ENCODE measurements around the gene TNRC18. TPM values are rescaled to one million over a fixed set of nuclear protein-coding genes. Genes with fewer than 3 reads are reported as not detected.
"Not testable (repeated sequence)": the region's sequence is repeated elsewhere in the genome, so short reads cannot be mapped to it uniquely, and the experiment has no call there.

Gene TNRC18
- total RNA-seq, 2 experiments from 2014 or later = 12.2 to 64.2 TPM

GRCh38 chr7:5278766-5279165 is 144.9 kb downstream of the TNRC18 start:
- BruUV-seq (replicated peaks) = no TSS peak
- Histone ChIP-seq H3K4me2 (ENCODE audit: low read length) (no peak overlapping the region), H3K9me2 (ENCODE audit: insufficient read depth, low read length) (no peaks in the 10 kb centered on the region), H3K79me2 (ENCODE audit: insufficient read depth, low read depth, low read length) (no peaks in the 10 kb centered on the region), H3K27ac (ENCODE audit: low read depth, low read length, poor library complexity, severe bottlenecking) (no peak overlapping the region), H4K20me1 (ENCODE audit: insufficient read depth, low read length) (no peaks in the 10 kb centered on the region), H3K9me3 (ENCODE audit: low read length) (no peaks in the 10 kb centered on the region), H3K36me3 (ENCODE audit: insufficient read depth, low read length) (no peaks in the 10 kb centered on the region), H3K4me1 (ENCODE audit: insufficient read depth, low read length, poor library complexity, severe bottlenecking) (no peaks in the 10 kb centered on the region), H2AFZ (ENCODE audit: low read length) (no peak overlapping the region), H3K4me3 (ENCODE audit: low read depth, low read length, poor library complexity, severe bottlenecking) (no peak overlapping the region)
- no peak for DNase-seq (ENCODE audit: low spot score)
- ChIA-PET POLR2A (no interaction called here), CTCF (ENCODE audit: unreplicated experiment) (no interaction called here)
- TF ChIP-seq EZH2phosphoT487 (IDR thresholded peaks at IDR 0.05; ENCODE audit: borderline replicate concordance, low read depth, low read length) (no peak), CTCF (conservative IDR thresholded peaks at IDR 0.05; ENCODE audit: low read length) (no peak)
- intact Hi-C loops (cut with micrococcal nuclease; ENCODE audit: unreplicated experiment) = no loop called here

DNA sequence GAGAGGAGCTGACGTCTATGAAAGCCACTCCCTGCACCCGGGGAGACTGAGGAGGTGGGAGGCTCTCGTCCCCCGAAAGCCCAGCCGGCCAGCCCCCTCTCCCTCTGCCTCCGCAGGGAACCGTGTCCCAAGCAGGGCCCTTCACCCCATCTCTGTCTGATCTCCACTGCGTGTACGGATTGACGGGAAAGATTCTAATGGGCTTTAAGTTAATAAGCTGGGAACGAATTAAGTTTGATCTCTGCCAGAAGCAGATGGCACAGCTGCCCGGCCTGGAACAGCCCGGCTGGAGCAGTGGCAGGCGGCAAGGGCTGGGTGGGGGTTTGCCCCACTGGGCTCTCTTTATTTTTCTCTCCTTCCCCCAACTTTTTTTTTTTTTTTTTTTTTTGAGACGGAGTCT is 147.0 kb downstream of the TNRC18 start:
- Histone ChIP-seq H2AFZ (ENCODE audit: low read length) (no peak overlapping the region), H3K4me3 (ENCODE audit: low read depth, low read length, poor library complexity, severe bottlenecking) (no peak overlapping the region), H3K79me2 (ENCODE audit: insufficient read depth, low read depth, low read length) (no peaks in the 10 kb centered on the region), H3K36me3 (ENCODE audit: insufficient read depth, low read length) (no peaks in the 10 kb centered on the region), H4K20me1 (ENCODE audit: insufficient read depth, low read length) (no peaks in the 10 kb centered on the region), H3K4me1 (ENCODE audit: insufficient read depth, low read length, poor library complexity, severe bottlenecking) (no peaks in the 10 kb centered on the region), H3K9me2 (ENCODE audit: insufficient read depth, low read length) (no peaks in the 10 kb centered on the region), H3K4me2 (ENCODE audit: low read length) (no peak overlapping the region), H3K9me3 (ENCODE audit: low read length) (no peaks in the 10 kb centered on the region), H3K27ac (ENCODE audit: low read depth, low read length, poor library complexity, severe bottlenecking) (no peak overlapping the region)
- ChIA-PET POLR2A (interaction anchor here (0.6 kb wide), 1 partner anchor 14 kb away, joined by 3 read pairs; no protein-coding TSS in a partner anchor), CTCF (ENCODE audit: unreplicated experiment) (no interaction called here)
- TF ChIP-seq CTCF (conservative IDR thresholded peaks at IDR 0.05; ENCODE audit: low read length) = no peak
- no peak for TF ChIP-seq EZH2phosphoT487 (IDR thresholded peaks at IDR 0.05; ENCODE audit: borderline replicate concordance, low read depth, low read length)
- no peak for DNase-seq (ENCODE audit: low spot score)
- no TSS peak for BruUV-seq (replicated peaks)
- intact Hi-C loops (cut with micrococcal nuclease; ENCODE audit: unreplicated experiment) = no loop called here

DNA sequence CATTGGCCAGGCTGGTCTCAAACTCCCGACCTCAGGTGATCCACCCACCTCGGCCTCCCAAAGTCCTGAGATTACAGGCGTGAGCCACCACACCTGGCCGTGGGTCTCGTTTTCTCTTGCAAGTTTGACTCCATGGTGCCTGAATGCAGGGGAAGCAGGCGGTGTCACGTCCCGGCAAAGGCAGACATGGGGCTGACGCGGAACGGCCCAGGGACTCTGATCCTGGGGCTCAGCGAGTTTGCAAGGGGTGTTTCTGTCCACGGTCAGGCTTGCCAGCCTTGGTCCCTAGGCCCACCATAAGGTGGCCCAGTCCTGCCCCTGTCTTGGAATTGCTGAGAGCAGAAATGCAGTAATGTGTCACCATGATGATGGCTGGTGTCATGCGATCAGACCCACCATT is 147.5 kb downstream of the TNRC18 start:
- intact Hi-C loops (cut with micrococcal nuclease; ENCODE audit: unreplicated experiment); CTCF ChIA-PET (ENCODE audit: unreplicated experiment); H2AFZ ChIP-seq (ENCODE audit: low read length): not testable (repeated sequence)

GRCh38 chr7:5275510-5275909 is 148.1 kb downstream of the TNRC18 start:
- H3K4me3 ChIP-seq (ENCODE audit: low read depth, low read length, poor library complexity, severe bottlenecking); H3K9me2 ChIP-seq (ENCODE audit: insufficient read depth, low read length): not testable (repeated sequence)

More for the DNA sequence above, 147.5 kb downstream of the TNRC18 start:
- H4K20me1 ChIP-seq (ENCODE audit: insufficient read depth, low read length); DNase-seq (ENCODE audit: low spot score); BruUV-seq (replicated peaks); H3K4me1 ChIP-seq (ENCODE audit: insufficient read depth, low read length, poor library complexity, severe bottlenecking); POLR2A ChIA-PET; H3K79me2 ChIP-seq (ENCODE audit: insufficient read depth, low read depth, low read length); H3K4me3 ChIP-seq (ENCODE audit: low read depth, low read length, poor library complexity, severe bottlenecking); H3K27ac ChIP-seq (ENCODE audit: low read depth, low read length, poor library complexity, severe bottlenecking); H3K36me3 ChIP-seq (ENCODE audit: insufficient read depth, low read length); H3K9me2 ChIP-seq (ENCODE audit: insufficient read depth, low read length); H3K4me2 ChIP-seq (ENCODE audit: low read length); H3K9me3 ChIP-seq (ENCODE audit: low read length): not testable (repeated sequence)

DNA sequence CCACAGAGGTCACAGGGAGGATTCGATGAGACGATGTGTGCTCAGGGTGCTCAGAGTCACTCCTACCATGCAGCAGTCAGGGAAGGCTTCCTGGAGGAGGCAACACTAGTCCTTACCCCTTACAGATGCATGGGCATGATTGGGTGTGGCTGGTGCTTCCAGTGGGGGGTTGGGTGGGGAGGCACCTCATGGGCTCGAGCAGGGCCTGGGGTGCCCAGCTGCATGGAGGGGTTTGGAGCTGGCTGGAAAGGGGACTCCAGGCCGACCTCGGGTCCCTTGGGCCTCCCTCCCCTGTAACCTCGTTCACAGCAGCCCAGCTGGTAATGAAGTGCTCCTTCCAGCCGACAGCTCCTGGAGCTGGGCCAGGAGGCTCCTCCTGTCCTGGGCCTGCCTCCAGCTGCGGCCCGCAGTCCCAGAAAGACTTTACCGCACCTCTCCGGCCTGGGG is 148.6 kb downstream of the TNRC18 start:
- H3K4me1 ChIP-seq (ENCODE audit: insufficient read depth, low read length, poor library complexity, severe bottlenecking); intact Hi-C loops (cut with micrococcal nuclease; ENCODE audit: unreplicated experiment); H3K36me3 ChIP-seq (ENCODE audit: insufficient read depth, low read length); H3K9me3 ChIP-seq (ENCODE audit: low read length); H2AFZ ChIP-seq (ENCODE audit: low read length); H3K9me2 ChIP-seq (ENCODE audit: insufficient read depth, low read length); H3K4me2 ChIP-seq (ENCODE audit: low read length); POLR2A ChIA-PET; BruUV-seq (replicated peaks); H3K79me2 ChIP-seq (ENCODE audit: insufficient read depth, low read depth, low read length); H3K4me3 ChIP-seq (ENCODE audit: low read depth, low read length, poor library complexity, severe bottlenecking); H3K27ac ChIP-seq (ENCODE audit: low read depth, low read length, poor library complexity, severe bottlenecking); DNase-seq (ENCODE audit: low spot score); H4K20me1 ChIP-seq (ENCODE audit: insufficient read depth, low read length): not testable (repeated sequence)
- CTCF ChIA-PET (ENCODE audit: unreplicated experiment) = interaction anchor here (0.6 kb wide), 1 partner anchor 358 kb away, joined by 4 read pairs; no protein-coding TSS in a partner anchor

More at GRCh38 chr7:5275510-5275909, 148.1 kb downstream of the TNRC18 start:
- H3K36me3 ChIP-seq (ENCODE audit: insufficient read depth, low read length); H3K4me2 ChIP-seq (ENCODE audit: low read length); BruUV-seq (replicated peaks); POLR2A ChIA-PET; intact Hi-C loops (cut with micrococcal nuclease; ENCODE audit: unreplicated experiment); H3K9me3 ChIP-seq (ENCODE audit: low read length); H4K20me1 ChIP-seq (ENCODE audit: insufficient read depth, low read length); H3K4me1 ChIP-seq (ENCODE audit: insufficient read depth, low read length, poor library complexity, severe bottlenecking); H3K27ac ChIP-seq (ENCODE audit: low read depth, low read length, poor library complexity, severe bottlenecking); DNase-seq (ENCODE audit: low spot score); H2AFZ ChIP-seq (ENCODE audit: low read length); H3K79me2 ChIP-seq (ENCODE audit: insufficient read depth, low read depth, low read length): not testable (repeated sequence)
- CTCF ChIA-PET (ENCODE audit: unreplicated experiment) = interaction anchor here (0.6 kb wide), 1 partner anchor 358 kb away, joined by 4 read pairs; no protein-coding TSS in a partner anchor
